Activated CD4-positive, alpha-beta T cell treated with anti-CD3 and anti-CD28 coated beads, Interleukin-2, Interleukin-6, amounts not matched to agents 100 ng/mL and 50 ng/mL, durations not matched to agents 16 hours and 8 hours (primary cell): ENCODE data around the gene VGF.

Experiments
- DNase-seq: peaks from one replicate; pipeline ENCODE4 v3.0.0-alpha.2; 2020

The VGF gene

DNA sequence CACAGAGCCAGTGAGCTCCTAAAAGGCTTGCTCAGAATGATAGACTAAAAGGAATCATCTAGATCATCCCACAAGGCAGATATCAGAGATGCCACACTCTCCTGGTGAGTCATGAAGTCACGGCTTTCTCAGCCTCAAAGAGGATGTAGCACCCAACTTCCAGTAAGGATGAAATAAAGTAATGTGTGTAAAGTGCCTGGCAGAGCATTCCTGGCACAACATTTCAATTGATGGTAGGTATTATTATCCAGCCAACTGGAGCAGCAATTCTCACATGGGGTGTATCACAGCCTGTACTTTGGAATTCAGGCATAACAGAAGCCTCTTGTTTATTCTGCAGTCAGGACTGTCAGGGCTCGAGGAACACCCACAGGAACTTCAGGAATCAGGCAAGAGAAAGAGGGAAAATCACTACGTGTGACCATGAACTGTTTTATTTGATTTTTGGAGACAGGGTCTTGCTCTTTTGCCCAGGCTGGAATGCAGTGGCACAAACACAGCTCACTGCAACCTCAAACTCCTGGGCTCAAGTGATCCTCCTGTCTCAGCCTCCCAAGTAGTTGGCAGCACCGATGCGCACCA, 20.0 kb upstream of the VGF start:
- DNase-seq = no peak

DNA sequence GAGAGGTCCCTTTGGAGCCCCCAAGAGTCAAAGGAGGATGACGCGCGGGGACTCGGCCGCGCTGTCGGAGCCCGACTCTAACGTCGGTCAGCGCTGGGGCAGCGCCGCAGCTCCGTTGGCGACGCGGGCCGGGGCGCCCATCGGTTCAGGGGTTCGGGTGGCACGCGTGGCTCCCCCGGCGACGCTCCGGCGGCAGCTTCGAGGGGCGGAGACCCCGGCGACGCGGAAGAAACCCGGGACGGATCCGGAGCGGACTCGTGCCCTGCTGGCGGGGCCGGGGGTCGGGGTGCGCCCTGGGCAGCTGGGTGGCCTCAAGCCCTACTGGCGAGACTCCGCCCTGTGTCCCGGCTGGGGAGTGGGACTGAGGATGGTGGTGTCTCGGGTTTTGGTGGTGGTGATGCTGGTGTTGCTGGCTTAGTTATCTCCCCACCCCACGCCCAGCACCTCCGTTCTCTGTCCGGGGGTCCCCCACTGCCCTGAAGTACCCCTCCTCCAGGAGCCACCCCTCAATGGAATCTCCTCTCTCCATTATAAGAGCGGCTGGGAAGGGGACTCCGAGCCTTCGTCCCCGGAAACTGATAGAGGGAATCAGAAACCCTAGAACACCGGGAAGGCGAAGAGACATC, 14.9 kb upstream of the VGF start, which contains the start of gene NAT16:
NAT16 (minus strand) TSS at position 164 of the 626 bp plus-strand sequence. CDS start 5,486 bp downstream, outside the sequence.
- no peak for DNase-seq

DNA sequence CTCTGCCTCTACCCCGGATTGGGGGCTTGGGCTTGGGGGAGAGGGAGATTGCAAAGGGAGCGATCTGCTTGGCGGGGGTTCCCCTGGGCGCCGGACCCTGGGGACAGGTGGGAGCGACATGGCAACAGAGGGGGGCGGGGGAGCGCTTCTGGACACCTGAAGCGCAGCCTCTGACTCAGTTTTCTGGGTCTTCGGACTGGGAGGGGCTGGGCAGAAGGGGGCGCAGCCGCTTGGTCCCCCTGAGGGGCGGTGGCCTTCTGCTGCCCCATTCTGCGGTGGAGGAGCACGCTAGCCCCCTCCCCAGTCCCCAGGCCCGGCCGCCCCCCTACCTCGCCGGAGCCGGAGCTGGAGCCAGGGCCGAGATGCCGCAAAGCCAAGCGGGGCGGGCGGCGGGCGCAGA, 14.3 kb upstream of the VGF start:
- no peak for DNase-seq

DNA sequence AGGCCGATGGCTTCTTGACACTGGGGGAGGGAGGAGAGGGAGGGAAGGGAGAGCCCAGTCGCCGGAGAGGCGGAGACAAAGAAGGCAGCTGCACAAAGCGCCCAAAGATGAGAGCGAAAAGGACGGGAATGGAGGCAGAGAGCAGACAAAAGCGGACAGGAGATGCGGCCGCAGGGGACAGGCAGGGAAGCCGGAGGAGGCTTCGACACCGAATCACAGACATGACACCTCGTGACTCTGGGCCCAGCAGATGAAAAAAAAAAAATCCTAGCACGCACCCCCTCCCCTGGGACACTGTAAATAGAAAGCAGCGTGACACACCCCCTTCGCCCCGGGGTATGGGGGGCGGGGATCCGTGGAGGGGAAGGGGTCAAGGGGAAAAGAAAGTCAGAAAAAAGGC, 13.7 kb upstream of the VGF start:
- DNase-seq = no peak

DNA sequence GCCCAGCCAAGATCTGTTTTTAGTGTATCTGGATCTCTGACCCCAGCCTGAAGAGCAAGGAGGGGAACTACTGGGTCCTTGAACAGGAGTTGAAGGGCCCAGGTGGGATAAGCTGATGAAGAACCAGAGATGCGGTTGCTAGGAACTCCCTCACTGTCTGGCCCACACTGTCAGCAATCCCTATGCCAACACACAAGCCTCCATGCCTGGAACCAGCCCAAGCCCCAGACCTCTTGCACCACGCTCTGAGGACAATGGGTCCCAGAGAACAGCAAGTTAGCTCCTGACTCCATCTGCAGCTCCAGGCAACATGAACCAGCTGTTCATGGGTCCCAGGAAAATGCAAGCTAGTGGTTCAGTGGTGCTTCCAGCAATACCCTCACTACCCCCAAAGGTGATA, 12.3 kb upstream of the VGF start:
- no peak for DNase-seq

DNA sequence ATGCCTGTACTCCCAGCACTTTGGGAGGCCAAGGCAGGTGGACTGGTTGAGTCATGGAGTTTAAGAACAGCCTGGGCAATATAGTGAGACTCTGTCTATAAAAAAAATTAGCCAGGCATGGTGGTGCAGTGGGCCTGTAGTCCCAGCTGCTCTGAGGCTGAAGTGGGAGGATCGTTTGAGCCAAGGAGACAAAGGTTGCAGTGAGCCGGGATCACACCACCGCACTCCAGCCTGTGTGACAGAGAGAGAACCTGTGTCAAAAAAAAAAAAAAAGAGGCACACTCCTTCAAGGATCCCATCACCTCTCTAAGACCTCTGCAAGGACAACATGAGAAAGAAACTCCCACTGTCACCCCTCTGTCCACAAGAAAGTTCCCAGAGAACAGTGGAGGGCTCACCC, 10.3 kb upstream of the VGF start:
- no peak for DNase-seq

DNA sequence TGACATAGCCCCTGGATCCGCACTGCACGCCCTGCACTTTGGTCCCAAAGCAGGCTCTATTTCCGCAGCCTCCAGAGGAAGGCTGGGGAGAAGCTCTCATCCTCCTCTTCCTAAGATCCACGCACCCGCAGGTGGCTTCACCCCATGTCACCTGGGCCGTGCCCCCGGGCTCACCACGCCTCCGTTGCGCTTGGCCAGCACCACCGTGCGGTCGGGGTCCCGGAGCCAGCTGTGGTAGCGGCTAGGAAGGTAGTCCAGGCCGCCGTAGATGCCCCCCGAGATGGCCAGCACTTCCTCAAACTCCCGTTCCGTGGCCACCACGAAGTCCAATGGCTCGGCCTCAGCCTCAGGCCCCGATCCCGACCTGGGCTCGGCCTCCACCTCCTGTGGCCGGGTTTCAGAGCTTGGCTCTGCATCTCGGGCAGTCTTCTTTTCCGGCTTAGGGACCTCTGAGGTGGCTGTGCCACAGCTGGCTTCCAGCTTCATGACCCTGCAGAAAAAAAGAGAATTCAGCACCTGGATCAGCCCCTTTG, 9.0 kb upstream of the VGF start:
- no peak for DNase-seq

DNA sequence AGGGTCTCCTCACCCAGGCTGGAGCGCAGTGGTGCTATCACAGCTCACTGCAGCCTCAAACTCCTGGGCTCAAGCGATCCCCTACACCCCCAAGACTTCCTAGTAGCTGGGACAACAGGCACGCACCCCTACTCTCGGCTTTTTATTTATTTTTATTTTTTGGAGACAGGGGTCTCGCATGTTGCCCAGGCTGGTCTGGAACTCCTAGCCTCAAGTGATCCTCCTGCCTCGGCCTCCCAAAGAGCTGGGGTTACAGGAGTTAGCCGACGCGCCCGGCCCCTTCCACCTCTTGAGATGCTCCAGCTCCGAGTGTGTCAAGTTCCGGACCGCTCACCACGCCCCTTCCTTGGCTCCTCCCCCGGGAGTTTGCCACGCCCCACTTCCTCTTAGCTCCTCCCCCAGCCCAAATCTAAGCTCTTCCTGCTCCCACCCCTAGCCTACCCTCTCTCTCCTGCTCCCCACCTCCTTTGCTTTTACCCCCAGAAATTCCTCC, 8.4 kb upstream of the VGF start:
- peak; percentile 84 for DNase-seq

DNA sequence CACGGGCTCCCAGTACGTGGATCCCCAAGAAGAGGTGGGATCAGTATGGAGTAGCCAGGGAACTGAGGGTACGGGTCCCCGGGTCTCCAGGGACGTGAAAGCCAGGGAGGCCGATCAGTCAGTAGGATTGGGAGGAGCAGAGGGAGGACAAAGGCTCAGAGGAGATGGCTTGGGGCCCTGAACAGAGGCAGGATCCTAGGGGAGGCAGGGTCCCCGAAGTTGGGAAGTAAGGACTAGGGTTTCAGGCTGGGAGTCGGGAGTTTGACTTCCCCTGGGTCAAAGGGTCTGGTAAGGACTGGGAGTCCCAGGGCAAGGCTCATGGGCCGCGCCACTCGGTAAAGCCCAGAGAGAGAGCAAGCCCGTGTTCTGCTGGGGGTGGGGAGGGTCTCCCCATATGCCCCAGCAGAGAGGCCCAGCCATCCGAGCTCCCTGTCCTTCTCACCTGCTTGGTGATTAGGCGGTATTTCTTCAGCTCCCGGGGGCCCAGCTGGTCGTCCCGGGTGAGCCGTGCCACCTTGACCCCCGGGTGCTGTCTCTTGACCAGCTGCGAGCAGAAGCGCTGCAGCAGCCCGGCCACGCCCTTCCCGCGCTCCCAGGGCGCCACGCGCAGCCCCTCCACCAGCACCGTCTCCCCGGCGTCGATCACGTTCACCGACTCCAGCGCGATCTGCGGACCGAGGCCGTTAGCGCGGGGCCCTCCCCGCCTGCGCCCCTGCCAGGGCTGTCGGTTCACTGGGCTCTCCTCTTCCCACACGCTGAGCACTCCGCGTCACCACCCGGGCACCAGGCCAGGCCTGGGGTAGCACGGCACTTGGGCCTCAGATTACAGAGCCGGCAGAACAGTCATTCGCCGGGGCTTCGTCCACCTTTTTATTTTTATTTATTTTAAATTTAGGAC, 7.7 kb upstream of the VGF start:
- DNase-seq = no peak

DNA sequence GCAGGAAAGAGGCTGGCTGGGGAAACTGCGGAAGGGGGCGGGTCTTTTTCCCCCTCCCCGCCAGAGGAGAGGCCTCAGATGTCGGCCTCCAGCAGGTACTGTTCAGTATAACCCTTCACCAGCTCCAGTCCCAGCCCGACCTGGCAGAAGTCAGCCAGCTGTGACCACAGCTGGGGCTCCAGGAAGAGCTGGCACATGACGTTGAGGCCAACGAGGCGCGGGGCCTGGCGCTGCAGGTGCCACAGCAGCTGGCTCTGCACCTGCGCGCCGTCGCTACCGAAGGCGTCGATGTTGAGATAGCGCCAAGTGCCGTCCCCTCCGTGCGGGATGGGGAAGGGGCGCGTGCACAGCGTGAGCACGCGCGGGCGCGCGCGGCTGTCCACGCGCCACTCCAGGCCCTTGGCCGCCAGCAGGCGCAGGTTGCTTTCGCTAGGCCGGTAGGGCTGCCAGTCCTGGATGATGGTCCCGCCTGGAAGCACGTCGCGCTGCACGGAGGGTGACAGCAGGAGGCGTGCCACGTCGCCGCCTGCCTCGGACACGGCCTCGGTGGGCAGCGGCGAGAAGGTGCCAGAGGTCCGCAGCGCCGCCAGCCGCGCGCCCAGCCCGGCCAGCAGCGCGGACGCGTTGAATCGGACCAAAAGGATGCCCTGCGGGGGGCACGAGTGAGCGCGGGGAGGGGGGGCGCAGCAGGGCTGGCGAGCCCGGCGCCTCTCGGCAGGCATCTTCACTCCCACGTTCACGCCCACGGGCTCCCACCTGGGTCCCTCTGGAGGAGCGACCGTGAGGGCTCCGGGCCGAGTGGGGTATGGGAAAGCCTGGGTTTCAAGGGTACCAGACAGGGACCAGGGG, 6.9 kb upstream of the VGF start:
- no peak for DNase-seq

DNA sequence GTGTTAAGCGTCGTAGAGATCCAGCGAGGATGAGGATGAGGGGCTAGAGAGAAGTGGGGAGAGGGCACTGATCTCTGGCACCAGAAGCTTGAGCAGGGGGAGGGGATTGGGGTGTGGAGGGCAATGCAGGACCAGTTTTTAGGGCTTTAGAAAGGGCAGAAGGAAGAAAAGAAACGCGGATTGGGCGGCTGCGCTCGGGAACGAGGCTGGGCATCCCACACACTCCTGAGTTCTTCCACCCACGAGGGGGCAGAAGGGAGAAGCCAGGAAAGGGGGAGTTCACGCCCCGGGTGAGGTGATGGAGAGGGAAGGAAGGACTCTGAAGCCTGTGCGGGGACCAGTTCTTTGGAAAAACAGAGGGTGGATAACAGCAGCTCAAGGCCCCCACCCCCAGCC, 6.1 kb upstream of the VGF start:
- DNase-seq = no peak

DNA sequence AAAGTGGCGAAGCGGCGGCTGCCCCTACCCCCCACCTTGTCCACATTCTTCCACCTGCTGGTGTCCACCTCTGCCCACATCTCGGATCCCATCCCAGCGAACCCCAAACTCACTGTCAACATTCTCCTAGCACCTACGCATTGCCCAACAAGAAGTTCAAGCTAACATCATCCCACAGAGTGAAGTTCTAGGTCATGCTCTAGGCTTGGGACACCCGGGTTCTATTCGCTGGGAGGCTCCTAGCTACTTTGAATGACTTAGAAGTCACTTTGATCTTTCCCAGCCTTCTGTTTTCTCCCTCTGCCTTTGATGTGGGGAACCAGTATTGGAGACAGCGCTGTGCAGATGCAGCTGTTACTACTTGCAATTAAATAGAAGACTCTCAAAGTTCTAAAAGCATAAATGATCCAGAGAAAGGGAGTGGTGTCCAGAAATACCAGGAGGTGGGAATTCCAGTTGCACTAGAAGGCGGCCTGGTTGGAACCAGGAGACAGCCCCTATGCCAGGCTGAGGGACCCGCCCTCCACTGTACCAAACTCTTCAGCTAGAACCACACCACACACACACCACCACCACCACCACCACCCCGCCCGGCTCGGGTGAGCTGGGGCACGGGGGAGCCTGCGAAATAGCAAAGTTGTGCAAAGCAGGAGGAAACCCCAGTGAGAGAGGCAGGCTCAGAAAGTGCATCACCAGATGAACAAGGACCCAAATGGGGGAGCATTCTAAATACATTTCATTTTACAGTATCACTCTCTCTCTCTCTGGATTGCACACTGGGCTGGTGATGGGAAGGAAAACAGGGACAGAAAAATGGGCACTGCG, 5.5 kb upstream of the VGF start:
- DNase-seq = no peak

DNA sequence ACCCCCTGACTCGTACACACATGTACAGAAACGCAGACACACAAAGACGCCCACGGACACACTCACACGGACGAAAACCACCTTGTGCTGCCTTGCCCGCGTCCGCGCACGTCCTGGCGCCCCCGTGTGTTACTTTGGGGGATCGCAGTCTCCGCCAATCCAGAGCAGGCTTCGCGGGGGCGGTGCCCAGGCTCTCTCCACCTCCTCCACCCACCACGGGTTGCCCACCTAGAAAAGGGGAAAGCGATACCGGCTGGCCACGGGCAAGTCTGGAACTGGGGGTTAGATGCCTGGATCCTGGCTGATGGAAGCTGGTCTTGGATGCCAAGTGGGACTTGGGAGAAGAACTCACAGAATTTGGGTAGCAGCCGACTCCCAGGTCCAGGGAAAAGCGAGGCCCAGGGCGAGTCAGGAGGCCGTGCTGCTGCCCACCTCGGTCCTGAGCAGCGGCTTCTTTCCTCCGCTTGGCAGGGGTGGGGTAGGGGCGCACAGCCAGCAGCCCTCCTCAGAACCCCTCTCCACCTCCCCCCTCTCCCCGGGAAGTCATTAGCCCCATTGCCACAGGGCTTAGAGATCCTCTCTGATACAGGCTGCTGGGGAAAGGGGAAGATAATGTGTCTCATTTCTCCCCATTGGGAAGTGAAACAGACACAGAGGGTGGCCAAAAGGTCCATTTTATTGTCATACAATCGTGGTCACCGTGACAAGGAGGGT, 4.6 kb upstream of the VGF start:
- peak; percentile 87 for DNase-seq

DNA sequence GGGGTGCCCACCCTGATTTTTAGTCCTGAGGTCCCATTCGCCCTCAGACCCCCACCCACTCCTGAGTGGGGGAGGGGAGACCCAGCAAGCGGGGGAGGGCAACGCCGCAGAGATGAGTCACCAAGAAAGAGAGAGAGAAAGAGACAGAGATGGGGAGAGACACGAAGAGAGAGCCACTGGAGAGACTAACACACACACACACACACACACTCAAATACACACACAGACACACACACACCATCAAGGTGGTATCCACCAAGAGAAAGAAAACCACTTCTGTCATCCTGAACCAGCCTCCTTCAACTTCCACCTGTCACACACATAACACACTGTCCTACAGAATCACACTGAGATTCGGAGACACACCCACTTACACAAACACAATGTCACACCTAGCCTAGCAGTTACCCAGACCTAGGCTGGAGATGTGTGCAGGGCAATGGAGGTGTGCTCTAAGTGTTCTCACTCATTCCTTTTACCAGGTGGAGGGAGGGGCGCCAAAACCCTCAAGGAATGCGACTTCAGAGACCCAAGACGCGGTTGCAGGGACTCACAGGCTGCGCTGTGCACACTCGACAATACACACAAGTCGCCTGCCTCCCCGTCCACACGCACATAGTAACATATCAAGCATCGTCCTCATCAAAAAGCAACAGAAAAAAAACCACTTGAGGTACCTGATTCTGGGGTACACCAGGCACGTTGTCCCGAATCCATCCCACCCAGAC, 3.9 kb upstream of the VGF start:
- DNase-seq = no peak

DNA sequence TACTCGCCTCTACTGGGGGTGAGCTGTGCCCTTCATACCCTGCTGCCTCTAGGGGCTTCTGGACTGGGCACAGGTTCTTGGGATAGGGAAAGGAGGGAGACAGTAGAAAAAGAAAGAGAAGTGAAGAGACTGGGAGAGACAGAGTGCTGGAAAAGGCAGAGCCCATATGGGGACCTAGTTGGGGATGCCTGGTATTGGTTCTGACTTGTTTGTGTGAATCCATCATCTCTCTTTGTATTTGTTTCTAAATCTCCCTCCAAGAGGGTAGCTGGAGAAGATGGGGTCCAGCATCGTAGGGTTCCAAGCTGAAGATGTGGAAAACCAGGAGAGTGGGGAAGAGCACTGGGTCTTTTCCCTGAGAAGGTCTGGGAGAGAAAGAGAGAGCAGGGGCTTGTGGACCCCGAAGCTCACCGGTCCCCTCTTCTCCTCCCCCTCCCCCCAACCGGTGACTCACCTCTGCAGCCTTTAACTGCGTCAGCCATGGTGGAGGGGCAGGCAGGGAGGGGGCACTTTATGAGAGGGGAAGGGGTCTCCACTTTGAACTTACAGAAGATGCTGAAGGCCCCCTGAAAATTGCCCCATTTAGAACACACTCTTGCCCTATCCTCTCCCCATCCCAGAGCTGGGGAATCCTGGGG, 3.2 kb upstream of the VGF start:
- DNase-seq = no peak

DNA sequence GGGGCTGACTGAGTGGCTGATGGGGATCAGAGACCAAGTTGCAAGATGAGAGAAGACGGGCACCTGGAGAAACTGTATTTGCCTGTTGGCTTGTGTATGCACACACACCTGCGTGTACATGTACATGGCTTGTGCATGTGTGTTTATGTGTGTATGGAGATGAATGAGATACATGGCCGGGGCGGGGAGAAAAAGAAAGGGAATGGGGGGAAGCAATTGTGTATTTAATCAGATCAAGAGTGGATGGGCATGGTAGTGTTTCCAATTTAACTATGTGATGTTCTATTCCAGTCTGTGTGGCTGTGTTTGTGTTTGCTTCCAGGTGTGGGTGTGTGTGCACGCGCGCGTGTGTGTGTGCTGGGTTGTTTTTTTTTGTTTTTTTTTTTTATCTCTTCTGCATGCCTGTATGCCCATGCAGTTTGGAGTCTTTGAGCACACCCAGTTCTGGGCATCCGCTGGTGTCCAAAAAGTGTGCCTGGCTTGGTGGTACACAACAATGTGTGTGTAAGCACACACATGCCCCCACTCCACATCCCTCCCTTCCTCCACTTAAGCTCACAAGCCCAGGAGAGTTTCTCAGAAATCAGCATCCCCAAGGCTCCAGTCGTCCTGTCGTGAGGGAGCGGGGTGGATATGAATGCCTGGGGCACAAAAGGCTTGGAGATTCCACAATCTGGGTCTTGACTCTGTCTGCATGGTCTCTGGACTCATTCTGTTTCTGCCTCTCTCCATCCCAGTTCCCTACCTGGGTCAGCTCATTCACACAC, 2.5 kb upstream of the VGF start:
- no peak for DNase-seq

DNA sequence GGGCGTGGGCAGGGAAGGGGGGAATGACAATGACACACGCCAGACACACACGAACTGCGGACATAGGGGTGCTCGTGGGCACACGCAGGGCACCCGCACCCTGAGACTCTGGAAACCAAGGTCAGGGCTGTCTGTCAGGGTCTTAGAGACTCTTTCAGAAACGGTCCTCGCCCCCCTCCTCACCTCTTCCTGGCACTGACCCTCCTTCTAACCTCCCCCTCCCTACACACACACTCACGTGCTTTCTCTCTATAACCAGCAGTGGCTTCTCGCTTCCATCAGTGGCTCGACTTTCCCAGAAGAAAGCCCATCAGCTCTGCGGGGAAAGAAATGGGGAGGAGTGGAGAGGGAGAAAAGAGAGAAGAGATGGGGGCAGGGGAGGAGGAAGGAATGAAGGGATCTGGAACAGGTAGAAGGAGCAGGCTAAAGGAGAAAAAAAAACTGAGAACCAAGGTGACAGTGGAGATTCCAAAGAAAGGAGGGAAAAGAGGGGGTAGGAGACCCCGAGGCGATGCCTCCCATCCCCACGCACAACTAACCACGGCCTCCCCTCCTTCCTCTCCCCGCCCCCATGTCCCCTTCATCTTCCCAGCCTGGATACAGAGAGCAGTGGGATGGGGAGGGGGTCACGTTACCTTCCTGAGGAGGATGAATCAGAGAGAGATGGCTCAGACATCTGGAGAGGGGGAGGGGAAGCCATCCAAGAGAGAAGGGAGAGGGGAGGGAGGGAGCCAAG, 1.7 kb upstream of the VGF start:
- DNase-seq = no peak

DNA sequence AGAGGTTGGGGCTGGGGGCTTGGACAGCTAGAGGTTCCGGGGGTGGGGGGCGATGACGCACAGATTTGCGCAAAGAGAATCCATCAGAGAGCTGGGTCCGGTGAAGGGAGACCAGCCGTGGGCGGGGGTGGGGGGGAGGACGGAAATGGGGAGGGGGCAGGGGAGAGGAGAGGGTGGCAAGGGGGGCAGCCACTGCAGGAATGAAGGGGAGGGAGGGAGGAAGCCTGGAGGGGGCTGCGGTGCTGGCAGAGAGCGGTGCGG, 1.2 kb upstream of the VGF start:
- no peak for DNase-seq
